Activated CD4-positive, alpha-beta T cell treated with anti-CD3 and anti-CD28 coated beads, Interleukin-2, amount 50 U/mL, for 24 hours (primary cell): ENCODE results near the gene SGO2.
"Not testable (repeated sequence)": the region's sequence is repeated elsewhere in the genome, so short reads cannot be mapped to it uniquely, and the experiment has no call there.

Source experiments
- DNase-seq, 2 donors: peaks; one replicate each; pipeline ENCODE4 v3.0.0-alpha.2; 2020; ENCODE audit warnings: low read depth in 1 of 2, low spot score in 1 of 2

Gene SGO2

DNA sequence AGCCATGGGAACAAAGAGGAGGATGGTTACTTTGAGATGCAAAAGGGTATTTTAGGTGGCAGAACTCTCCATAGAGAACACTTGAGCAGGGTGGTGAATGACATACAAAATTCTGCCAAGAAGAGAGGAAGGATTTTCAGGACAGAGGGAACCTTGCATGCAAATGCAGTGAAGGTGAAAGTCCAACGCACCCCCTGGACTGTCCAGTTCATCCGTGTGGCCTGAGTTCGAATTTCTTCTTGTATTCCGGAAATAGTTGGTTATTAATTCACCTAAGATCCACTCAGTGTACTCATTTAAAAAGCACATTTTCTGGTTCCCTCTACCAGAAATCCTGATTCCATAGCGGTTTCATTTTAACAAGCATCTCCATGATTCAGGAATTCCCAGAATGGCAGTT, 65.3 kb downstream of the SGO2 start:
- no peak for DNase-seq

DNA sequence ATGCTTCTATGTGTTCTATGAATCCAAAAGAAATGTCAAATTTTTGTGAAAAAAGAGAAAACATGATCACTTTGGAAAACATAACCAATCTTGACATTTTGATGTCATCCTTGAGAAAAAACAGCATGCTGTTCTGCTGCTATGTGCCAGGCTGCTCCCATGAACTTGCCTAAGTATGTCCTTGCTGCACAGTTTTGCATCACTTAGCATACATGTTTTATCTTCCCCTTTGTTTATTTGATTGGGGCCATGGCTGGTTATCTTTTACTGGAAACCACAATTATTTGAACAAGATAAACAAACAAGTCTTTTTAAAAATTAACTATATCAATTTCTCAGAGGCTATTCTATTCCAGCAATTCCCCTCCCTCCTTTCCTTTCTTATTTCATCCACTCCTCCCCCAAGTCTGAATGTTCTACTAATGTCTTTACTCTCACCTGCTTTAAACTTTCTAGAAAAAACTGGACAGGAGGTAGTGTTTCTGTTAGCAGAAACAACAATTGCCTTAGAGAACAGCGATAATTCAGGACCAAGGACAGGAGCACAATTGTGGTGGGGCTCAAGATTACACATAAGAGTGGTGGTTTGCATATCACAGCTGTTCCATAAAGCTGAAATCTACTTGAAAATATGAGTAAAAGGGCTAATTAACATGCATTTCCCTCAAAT, 66.5 kb downstream of the SGO2 start:
- no peak for DNase-seq

DNA sequence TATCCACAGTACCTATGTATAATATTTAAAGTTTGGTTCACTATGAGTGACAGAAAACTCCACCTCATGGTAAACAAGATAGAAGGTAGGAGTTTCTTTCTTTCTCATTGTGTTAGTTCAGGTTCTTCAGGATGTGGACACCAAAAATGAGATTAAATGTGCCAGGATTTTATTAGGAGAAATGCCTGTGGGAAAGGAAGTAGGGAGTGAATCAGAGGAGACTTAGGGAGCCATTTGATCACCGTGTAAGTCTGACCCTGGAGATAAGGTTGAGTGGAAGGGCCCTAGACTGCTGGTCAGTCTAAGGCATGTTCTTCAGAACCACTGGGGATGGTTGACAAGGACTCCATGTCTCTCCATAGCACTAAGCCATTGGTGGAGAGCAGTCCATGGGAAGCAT, 67.9 kb downstream of the SGO2 start:
- DNase-seq, result no peak

DNA sequence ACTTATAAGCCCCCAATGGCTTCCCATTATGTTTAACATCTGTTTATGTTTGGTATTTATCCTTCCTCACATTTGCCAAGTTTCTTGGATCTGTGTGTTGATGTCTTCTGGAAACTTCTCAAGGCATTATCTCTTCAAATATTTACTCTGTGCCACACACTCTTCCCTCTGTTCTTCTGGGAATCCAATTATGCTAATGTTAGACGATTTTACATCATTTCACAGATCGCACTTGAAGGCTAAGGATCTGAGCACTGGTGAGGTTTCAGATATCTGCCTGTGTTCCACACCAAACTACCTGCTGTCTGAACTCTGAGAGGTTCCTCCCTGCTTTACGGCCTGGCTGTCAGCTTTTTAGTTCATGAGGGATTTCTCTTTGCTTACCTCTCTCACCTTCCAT, 69.9 kb downstream of the SGO2 start:
- DNase-seq, result no peak

DNA sequence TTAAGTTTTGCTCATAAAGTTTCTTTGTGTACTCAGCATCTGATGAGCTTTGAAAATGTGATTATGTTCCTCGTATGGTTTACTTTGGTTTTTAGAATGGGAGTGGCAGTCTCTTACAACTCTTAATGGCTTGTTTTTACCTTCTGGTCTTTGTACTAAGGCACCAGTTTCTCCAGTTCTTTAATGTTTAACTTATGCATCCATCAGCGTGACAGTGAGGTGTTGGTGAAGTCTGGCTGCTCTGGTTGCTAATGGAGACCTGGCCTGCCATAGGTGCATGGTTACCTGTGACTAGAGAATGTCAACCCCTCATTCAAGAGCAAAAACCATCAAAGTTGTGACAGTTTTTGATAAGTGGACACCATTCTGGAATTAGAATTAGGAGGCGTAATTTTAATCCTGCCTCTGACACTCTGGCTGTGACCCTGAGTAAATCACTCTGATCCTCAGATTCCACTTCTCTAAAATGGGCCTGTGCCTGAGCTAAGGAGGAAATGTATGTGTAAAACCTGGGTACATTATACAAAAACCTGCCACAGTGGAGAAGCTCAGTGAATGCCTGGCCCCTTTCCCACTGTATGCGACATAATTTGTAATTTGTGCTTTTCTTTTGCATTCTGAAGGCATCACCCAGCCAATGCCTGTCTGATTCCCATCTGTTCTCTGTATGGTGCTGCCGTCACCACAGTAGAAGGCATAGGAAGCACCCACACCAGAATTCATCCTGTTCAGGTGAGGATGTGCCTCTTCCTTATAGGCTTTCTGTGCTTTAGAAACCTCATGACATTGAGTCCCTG, 71.0 kb downstream of the SGO2 start:
- DNase-seq, result no peak

DNA sequence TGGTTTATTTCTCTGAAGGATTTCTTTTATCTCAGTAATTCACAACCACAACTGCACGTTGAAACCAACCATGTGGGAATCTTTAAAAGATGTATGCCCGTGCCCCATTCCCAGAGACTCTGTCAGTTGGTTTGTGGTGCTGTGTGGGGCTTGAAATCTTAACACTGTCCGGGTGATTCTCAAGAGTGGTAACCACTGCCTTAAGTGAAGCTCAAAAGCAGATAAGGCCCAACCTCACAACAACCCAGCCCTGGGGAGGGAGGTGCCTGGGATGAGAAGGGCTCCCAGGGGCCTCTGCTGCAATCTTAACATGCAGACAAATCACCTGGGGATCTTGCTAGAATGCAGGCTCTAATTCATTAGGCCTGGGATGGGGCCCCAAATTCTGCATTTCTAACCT, 73.2 kb downstream of the SGO2 start:
- no peak for DNase-seq

DNA sequence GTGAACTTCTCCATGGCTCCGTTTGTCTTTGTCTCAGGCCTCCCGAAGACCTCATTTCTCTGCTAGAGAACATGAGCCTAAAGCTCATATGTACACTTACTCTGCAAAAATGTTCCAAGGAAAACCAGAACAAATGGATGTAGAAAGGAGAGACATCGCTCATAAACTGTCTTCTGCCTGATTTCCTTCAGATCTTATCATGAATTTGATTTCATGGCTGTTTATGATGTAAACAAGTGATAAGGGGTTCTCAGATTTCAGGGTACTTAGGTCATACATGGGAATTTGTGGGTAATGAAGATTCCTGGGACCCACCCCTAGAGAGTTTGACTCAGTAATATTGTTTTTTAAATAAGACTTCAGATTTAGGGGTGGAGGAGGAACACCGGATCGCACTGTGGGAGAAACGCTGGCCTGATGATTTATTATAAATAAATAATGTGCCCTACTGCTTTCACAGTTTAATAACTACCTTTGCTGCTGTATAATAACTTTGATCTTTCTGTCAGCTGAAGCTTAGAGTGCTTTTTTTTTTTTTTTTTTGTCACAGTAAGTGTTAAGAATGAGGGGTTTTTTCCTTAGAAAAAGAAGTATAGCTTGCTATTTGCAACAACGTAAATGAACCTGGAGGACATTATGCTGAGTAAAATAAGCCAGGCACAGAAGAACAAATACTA, 74.7 kb downstream of the SGO2 start:
- DNase-seq, result no peak

DNA sequence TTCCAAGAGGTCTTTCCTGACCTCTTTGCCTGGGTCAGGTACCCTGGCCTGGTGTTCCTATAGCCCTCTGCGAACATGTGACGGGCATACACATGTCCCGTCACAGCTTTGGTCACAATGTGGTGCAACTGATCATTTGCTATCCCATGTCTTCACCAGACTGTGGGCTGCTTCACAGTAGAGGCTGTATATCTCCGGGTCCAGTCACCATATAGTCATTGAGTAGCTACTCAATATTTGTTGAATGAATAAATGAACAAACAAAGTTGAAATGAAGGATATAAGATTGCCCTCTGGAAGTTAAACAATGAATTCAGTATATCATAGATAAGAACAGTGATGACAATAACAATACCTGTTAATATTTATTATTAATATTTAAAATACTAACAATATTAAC, 76.6 kb downstream of the SGO2 start:
- DNase-seq, result no peak

DNA sequence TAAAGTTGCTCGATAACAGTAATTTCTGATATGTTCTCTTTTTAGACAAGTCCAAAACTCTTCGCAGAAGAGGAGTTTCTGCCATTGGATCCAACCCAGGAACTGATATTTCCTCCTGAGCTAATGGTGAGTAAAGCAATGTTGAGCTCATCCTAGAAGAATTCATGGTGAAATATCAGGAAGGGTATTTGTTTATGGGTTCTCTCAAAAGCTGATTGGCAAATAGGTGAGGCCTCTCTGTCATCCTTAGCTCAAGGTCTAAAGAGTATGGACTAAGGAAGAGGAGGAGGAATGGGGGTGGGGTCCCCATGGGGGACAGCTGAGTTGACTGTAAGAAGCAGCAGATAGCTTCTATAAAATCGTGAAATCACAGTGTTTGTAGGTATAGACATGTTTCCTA, 78.0 kb downstream of the SGO2 start:
- DNase-seq, result no peak

DNA sequence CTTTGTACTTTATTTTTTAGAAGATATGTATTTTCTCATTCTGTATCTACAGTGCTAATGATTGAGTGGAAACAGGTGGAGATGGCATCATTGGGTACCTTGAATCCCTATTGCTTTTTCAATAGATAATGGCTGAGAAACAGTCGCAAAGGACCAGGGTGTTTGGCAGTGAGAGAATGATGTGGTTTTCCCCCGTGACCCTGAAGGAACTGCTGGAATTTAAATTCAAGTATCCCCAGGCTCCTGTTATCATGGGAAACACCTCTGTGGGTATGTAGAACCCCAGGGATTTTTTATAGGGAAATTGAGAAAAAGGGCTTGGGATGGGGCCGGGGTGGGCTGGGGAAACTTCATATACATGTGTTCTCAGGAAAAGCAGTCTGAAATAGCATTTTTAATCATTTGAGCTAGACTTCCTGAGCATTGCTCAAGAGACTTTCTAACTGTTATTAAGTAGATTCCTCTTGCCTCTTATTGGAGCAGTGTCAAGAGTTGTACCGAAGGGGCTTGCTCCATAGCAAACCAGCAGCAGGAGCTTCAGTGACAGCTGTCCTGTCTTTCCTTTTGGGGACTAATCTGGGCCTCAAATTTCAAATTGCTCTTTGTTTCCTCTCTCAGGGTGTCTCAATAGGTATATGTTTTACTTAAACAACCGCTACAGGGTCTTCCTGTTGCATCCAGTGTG, 78.7 kb downstream of the SGO2 start:
- no peak for DNase-seq

DNA sequence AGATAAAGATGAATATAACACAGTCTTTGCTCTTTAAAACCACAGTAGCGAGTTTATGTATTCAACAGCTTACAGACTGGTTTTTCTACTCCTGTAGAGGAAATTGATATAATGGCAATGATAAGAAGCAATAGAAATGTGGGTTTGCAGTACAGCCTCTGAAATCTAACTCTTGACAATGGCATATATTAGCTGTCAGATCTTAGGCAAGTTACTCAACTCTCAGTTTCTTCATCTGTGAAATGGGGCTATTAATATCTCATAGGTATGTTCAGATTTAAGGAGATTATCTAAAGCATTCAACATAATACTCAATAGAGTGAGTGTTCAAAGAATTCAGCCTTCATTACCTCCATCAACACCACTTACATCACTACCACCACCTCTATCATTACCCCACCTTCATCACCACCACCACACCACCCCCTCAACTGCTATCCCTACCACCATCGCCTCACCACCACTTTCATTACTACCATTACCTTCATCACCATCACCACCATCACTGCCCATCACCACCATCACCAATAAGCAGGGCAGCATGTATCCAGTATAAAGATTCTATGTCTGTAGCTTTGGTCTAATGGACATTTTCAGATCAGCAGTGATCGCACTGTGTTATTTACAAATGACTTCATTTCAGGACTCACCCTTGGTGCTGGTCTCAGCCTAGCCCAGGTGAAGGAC, 82.5 kb downstream of the SGO2 start:
- DNase-seq, result no peak

DNA sequence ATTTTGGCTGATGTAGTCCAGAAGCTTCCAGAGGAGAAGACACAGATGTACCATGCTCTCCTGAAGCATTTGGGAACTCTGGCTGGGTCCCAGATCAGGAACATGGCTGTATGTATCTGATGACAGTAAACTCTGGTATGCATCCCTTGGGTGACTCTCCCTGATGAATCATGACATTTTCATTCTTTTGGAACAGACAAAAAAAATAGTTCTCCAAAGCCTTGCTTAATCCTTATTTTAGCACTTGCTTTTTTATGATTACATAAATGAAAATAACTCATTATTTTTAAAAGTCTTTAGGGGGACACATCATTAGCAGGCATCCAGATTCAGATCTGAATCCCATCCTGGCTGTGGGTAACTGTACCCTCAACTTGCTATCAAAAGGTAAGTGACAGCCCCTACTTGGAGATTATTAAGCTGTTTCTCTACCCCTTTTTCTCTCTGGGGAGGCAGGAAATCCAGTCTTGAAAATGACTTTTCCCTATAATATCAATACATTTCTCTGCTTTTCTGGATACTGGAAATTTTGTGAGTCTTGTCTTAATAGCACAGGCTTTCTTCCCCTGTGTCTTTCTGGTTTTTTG, 83.1 kb downstream of the SGO2 start:
- DNase-seq, result no peak

DNA sequence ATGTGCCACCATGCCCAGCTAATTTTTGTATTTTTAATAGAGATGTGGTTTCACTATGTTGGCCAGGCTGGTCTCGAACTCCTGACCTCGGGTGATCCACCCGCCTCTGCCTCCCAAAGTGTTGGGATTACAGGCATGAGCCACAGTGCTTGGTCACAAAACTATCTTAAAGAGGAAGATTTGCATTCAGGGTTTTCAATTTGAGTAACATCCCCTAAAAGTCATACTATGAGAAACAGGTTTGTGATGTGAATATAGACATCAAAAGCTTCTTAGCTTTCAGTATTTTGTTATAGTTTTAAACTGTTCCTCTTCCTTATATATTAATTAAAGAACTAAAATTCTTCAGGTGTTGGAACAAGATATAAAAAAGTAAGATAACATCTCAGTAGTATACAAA, 84.2 kb downstream of the SGO2 start:
- DNase-seq, result not testable (repeated sequence)

DNA sequence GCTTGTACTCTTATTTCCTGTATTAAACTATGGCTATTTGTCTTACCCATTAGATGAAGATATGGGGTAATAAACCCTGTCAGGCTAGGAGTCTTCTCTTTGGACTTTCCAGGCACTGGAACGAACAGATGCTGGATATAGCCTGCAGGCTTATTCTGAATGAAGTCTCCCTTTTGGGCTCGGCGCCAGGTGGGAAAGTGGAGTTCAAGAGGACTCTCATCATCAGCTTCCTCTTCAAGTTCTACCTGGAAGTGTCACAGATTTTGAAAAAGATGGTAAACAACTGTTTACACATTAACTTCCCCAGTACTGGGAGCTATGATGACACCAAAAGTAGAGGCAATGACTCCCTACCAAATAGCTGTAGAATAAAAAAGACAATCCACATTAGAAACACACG, 87.7 kb downstream of the SGO2 start:
- no peak for DNase-seq

DNA sequence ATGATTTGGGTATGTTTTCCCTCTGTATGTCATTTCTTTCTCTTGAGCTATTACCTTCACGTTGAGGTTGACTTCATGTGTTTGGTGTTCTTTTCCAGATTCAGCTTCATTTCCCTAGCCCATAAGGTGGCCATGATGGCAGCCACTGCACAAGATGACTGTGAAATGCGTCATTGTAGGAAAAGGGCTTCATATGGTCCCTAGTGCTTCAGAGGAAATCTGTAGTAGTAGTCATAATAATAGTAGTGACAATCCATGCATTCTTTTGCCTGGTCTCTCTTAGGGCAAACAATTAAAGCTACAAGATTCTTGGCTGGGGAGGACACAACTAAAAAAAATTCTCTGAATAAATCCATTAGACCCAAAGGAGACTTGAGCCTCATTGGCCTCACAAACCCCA, 88.2 kb downstream of the SGO2 start:
- no peak for DNase-seq

DNA sequence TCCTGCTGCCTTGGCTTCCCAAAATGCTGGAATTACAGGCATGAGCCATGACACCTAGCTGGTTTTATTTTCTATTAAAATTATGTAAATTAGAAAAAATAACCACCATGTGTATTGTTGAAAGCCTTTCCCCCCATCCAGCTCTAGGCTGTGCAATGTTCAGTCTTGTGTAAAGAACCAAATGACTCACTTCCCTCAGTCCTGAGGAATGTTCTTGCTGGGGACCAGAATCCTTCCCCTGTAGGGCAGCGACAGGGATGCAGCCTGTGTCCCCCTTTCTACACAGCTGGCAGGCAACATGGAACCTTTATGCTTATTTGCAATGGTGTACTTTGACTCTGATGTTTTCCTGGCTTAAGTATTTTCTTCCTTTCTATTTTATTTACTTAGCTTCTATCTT, 89.2 kb downstream of the SGO2 start:
- DNase-seq, result no peak

DNA sequence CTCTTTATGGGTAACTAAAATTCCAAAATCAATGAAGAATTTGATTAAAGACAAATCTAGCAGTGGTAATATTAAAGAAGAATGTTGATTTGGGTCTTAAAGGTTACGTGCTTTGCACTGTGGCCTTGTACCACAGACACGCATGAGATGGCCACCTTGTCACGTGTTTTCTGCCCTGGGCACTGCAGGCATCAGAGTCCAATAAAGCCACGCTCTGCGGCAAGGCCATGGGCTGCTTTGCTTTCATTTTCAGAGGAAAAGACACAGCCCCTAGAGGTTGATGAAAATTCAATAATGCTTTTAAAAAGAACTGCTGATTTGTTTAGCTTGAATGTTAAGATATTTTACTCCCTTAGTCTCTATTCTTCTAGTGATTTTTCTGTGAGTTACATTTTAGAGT, 90.2 kb downstream of the SGO2 start:
- DNase-seq, result no peak

DNA sequence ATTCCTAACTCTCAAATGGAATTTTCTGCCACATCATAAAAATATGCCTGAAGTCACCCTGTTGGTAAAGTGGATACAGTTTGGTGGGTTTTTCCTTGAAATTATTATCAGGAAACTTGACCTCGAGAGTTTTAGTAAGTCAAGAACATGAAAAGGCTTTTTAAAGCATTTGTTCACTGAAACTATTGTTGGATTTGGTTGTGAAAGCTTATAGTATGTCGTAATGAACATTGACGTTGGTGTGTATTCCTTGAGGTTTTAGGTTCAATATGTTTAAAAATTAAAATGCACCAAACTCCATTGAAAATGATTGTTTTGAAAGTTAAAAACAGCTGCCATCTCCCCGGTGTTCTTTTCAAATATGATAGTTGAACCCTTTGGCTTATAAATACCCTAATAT, 90.6 kb downstream of the SGO2 start:
- no peak for DNase-seq

DNA sequence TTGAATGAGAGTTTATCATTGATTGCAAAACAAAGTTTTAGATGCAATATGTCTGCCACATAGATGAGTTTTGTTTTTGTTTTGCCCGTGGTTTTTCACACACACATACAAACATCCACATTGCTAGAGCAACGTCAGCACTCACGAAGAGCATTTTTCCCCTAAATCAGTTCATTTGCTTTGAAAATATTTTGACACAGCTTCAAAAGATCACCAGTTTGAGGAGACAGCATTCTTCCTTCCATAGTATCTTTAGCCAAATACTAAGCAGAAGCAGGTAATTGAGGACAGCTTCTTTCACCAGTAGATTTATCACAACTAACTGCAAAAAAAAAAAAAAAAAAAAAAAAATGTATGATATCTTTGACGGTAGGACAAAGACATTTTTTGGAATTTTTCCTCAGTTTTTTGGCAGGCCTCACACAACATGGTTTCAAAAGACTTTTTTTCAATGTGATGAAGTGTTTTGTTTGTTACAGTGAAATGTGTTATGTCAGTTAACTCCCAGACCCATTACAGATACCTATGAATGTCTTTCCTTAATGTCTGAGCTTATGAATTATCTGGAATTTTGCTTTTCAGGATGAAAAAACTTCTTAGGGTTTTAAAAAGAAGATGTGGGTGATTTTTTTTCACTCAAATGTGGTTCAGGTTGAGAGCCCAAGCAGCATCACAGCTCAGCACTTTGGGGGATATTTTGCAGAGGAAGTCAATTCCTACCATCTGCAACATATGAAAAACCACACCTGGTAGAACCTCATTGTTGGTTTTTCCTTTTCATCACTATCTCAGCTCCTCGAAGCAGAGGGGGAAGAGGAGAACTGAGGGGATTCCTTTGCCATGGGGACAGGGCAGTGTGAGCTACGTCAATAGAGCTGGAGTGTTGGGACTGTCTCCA, 91.4 kb downstream of the SGO2 start:
- DNase-seq, result no peak

DNA sequence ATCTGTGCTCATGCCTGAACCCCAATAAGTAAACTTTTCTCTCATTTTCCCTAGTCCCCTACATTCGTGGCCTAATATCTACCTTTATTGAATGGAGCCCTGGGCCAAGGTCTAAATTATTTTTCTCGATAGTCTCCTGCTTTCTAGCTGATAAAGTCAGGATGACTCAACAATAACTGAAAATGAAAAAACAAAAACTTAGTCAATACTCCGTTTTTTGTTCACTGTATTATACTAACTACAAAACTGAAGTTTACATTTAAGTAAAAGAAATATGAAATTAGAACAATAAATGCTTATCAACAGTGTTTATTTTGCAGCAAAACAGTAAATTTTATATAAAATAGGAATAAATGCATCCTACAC, 92.0 kb downstream of the SGO2 start:
- no peak for DNase-seq
